ENCODE measurements around the gene ANP32D.
"Not testable (repeated sequence)": the region's sequence is repeated elsewhere in the genome, so short reads cannot be mapped to it uniquely, and the experiment has no call there.

Gene ANP32D

DNA sequence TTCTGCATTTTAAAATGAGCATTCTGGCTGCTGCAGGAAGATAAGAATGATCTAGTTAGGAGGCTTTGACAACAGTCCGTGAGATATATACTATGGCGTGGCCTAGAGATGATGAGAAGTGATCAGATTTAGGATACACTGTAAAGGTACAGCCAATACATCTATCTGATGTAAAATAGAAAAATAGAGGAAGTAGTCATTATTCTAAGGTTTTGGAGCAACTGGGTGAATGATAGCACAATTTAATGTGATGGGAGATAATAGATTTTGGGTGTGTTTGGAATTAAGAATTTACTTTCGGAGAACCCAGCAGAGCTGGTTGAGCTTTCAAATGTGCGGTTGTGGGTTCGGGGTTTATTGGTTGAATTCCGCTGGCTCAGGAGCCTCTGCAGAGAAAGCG, at the start of gene ANP32D:
Gene ANP32D (plus strand): TSS at position 301 of the 400 bp plus-strand sequence. CDS start 106 bp downstream, outside the sequence.
- no peak for DNase-seq

DNA sequence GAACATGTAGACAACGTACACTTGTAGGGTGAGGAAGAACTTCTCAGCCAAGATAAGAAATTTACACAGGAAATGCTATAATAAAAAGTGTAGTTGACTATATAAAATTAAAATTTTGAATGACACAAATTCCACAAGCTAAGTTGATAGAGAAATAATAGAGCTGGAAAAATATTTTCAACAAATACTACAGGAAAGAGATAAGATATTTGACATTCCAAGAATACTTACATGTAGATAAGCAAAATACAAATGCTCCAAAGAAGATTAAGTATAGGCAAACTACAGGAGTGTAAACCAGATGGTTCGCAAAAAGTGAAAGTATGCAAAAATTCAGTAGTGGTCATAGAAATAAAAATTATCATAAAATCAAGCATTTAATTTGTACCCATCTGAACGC, 49.2 kb upstream of the ANP32D start:
- no peak for DNase-seq

DNA sequence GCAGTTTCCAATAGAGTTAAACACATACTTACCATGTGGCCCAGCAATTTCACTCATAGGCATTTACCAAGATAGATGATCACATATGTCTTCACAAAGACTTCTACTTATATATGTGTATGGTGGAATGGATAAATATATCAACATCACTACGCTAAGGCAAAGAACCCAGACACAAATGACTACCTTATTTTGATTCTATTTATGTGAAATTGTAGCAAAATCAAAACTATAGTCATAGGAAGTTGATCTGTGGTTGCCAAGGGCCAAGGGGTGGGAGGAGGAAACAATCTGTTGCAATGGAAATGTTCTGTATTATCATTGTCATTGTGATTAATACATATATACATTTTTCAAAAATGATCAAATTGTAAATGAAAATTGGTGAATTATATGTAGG, 47.7 kb upstream of the ANP32D start:
- DNase-seq: no peak

DNA sequence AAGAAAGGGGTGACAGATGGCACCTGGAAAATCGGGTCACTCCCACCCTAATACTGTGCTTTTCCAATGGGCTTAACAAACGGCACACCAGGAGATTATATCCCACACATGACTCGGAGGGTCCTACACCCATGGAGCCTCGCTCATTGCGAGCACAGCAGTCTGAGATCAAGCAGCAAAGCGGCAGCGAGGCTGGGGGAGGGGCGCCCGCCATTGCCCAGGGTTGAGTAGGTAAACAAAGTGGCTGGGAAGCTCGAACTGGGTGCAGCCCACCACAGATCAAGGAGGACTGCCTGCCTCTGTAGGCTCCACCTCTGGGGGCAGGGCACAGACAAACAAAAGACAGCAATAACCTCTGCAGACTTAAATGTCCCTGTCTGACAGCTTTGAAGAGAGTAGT, 38.3 kb upstream of the ANP32D start:
- not testable (repeated sequence) for DNase-seq

DNA sequence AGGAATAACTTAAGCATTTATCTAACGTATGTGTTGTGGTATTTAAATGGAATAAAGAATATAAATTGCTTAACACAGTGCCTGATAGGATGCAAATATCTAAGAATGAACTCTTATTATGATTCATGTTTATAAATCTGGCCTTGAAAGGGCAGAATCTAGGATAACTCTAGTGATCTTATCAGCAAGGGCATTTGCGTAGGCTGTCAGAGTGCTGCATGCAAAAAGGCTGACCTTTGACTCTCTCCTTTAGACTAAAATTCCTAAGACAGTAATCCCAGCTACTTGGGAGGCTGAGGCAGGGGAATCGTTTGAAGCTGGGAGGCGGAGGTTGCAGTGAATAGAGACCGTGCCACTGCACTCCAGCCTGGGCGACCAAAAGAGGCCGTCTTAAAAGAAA, 31.3 kb upstream of the ANP32D start:
- DNase-seq: no peak

DNA sequence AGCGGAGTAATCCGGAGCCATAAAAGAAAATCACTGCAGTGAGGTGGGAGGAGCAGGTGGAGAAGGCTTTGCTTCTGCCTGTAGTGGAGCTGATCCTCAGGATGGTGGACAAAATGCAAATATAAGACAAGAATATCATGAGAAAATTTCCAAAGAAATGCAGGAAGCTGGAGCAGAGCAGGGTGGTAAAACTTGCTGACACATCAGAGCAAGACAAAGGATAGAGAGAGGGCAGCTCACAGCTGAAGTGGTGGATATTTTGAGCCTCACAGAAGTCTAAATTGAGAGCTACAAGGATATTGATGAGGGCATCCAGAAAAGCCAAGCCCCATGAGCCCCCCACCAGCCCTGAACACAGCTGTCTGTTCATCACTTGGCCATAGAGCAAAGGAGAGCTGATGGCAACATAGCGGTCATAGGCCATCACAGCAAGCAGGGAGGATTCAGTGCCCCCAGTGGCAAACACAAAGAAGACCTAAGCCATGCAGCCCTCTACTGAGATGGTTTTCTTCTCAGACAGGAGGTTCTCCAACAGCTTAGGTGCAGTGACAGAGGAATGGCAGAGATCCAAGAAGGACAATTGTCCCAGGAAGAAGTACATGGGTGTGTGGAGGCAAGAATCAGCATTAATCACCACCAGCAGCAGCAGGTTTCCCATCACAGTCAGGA, 30.0 kb upstream of the ANP32D start:
- DNase-seq: no peak

DNA sequence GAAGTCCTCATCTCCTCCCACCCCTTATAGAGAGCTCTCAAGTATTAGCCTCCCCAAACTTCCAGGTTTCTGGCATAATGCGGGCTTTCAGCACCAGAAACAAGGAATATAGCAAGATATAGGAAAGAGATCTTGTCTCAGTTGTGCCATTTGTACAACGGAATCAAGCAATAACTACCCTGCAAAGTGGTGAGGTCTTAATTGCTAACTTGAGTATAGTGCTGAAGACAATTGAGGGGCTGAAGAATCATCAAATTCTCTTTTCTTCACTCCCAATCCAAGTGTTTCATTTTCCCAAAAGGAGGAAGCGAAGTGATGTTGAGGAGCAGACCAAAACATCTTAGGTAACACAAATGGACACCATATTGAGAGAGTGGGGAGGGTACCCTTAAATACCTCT, 26.8 kb upstream of the ANP32D start:
- DNase-seq: no peak

DNA sequence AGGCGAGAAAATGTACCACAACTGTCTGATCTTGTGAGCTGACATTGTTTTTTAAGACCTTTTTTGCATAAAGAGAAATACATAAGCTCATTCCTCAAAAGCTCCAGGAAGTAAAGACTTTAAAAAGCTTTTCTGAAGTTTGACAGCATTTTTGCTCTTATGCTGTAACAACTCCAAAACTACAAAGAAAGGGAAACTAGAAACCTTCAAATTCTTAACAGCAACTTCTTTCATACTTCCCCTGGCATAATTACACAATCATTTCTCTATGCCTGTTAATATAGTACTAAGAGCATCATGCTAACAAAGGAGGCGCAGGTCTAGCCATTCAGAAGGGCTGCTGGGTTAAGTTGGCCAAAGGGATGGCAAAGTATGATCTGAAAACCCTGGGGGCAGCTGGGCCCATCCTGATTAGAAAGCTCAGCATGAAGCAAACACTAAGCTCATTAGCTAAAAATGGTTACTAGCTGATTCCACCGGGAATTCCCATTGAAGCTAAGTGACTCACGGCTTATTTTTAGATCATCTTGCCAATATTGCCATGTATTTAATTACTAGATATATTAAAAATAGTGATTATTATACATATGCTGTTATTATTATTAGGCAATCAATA, 26.1 kb upstream of the ANP32D start:
- DNase-seq: no peak

DNA sequence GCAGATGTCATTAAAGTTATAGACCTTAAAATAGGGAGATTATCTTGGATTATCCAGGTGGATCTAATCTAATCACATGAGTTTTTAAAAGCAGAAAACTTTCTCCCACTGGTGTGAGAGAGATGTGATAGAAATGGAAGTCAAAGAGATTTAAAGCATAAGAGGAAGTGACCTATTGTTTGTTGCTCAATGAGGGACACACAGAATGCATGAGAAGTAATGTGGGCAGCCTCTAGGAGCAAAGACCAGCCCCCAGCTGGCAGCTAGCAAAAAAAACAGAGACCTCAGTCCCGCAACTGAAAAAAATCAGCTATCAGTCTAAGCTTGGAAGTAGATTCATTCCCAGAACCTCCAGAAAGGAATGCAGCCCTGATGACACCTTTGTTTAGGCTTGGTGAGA, 24.6 kb upstream of the ANP32D start:
- DNase-seq: no peak

DNA sequence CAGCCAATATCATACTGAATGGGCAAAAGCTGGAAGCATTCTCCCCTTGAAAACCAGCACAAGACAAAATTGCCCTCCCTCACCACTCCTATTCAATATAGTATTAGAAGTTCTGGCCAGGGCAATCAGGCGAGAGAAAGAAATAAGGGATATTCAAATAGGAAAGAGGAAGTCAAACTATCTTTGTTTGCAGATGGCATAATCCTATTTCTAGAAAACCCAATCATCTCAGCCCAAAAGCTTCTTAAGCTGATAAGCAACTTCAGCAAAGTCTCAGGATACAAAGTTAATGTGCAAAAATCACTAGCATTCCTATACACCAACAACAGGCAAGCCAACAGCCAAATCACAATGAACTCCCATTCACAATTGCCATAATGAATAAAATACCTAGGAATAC, 21.0 kb upstream of the ANP32D start:
- no peak for DNase-seq

DNA sequence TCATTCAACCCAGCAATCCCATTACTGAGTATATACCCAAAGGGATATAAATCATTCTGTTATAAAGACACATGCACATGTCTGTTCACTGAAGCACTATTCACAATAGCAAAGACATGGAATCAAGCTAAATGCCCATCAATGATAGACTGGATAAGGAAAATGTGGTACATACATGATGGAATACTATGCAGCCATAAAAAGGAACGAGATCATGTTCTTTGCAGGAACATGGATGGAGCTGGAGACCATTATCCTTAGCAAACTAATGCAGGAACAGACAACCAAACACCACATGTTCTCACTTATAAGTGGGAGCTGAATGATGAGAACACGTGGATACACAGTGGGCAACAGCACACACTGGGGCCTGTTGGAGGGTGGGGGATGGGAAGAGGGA, 19.4 kb upstream of the ANP32D start:
- DNase-seq: not testable (repeated sequence)

DNA sequence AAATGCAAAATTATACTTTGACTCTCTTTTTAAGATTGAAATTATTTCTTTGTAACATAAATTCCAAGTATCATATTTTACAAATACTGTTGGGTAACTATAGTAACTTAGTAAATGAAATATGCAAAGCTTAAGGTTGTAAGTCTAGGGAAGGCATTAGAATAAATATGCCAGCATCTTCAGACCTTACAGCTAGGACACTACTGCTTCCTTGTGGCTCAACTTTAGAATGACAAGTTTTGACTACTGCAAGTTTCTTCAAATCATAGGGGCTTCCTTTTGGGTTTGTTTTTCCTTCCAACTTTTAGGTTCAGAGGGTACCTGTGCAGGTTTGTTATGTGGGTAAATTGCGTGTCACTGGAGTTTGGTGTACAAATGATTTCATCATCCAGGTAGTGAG, 17.7 kb upstream of the ANP32D start:
- DNase-seq: no peak

DNA sequence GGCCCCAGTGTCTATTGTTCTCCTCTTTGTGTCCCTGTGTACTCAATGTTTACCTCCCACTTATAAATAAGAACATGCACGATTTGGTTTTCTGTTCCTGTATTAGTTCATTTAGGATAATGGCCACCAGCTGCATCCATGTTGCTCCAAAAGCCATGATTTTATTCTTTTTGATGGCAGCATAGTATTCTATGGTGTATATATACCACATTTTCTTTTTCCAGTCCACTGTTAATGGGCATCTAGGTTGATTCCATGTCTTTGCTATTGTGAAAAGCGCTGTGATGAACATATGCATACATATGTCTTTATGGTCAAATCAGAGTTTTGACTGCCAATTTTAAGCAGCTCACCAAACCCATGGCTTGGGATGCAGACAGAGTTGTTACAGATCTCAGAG, 17.2 kb upstream of the ANP32D start:
- no peak for DNase-seq

DNA sequence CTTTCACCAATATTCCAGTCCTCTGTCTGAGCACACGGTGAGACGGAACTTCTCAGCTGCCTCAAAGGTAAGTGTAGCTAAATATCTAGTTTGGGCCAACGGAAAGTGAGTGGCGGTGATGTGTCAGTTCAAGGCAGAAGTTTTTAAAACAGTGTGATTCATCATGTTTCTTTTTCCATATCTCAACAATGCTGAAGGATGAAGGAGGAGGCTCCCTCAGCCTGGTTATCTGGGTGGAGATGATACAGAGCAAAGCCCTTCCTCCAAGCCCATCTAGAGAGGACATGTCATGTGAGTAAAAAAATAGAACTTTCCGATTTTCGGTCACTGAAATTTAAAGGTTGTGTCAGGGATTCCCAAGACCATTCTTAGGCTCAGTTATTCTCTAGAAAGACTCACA, 13.1 kb upstream of the ANP32D start:
- DNase-seq: no peak

DNA sequence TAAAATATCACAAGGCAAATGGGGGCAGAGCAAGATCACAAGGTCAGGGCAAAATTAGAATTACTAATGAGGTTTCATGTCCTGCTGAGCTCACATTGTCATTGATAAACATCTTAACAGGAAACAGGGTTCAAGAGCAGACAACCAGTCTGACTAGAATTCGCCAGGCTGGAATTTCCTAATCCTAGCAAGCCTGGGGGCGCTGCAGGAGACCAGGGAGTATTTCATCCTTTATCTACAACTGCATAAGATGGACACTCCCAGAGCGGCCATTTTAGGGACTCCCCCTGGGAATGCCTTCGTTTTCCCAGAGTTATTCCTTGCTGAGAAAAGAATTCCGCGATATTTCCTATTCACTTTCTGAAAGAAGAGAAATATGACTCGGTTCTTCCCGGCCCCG, 3.3 kb upstream of the ANP32D start:
- not testable (repeated sequence) for DNase-seq

DNA sequence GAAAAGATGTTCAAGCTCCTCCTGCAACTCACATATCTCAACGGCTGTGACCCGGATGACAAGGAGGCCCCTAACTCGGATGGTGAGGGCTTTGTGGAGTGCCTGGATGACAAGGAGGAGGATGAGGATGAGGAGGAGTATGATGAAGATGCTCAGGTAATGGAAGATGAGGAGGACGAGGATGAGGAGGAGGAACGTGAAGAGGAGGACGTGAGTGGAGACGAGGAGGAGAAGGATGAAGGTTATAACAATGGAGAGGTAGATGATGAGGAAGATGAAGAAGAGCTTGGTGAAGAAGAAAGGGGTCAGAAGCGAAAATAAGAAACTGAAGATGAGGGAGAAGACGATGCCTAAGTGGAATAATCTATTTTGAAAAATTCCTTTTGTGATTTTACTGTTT, 702 bp downstream of the ANP32D start:
- no peak for DNase-seq

DNA sequence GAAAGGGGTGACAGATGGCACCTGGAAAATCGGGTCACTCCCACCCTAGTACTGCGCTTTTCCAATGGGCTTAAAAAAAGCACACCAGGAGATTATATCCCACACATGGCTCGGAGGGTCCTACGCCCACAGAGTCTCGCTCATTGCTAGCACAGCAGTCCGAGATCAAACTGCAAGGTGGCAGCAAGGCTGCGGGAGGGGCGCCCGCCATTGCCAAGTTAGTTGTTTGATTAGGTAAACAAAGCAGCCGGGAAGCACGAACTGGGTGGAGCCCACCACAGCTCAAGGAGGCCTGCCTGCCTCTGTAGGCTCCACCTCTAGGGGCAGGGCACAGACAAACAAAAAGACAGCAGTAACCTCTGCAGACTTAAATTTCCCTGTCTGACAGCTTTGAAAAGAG, 2.1 kb downstream of the ANP32D start:
- DNase-seq: not testable (repeated sequence)

DNA sequence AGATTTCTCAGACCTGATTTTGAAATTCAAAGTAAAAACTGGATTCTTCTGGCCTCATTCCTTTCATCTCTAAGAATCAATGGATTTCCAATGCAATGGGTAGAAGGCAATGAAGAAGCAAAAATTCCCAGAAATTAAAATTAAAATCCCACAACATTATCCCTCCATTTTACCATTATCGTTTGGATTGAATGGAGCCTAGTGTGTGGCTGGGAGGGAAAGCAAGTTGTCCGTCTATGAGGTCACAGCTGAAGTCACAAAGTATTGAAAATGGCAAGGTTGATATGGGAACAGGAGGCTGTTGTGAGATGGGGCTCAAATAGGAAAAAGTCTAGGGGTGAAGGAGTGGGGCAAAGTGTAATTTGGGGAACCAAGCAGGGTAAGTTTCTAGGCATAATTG, 9.8 kb downstream of the ANP32D start, which contains the start of gene C12orf54:
Gene C12orf54 (plus strand): TSS at position 301 of the 400 bp plus-strand sequence. CDS start 799 bp downstream, outside the sequence.
- DNase-seq: no peak

DNA sequence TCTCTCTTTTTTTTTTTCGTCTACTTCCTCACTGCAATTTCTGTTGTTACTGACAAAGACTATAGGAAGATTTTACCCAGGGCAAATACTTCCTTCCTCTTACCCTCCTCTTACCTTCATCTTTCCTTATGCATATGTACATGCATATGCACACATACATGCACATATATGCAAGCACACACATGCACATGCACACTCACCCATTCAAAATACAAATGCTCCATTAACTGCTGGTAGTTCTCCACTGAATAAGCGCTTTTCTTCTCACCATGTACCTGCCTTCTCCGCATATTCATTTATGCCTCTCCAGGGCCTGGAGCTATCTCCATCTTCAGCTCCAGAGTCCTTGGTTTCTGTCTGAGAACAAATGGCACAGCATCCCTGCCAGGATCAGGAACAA, 10.6 kb downstream of the ANP32D start:
- no peak for DNase-seq

DNA sequence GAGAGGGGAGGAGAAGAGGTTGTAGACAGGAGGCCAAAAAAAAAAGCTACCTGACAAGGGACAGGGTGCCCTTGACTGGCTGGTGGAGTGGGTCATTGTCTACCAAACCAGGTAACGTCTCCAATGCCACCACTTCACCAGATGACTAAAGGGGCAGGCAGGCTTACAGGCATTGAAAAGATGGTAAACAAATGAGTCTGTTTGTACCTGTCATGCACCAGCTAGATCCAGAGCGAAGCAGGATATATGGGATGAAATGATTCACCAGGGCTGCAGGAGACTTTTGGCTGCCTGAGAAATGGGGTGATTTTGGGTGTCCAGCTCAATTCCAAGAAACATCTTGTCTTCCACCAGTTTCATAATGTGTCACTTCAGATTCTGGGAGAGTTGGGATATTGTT, 13.9 kb downstream of the ANP32D start:
- DNase-seq: no peak

DNA sequence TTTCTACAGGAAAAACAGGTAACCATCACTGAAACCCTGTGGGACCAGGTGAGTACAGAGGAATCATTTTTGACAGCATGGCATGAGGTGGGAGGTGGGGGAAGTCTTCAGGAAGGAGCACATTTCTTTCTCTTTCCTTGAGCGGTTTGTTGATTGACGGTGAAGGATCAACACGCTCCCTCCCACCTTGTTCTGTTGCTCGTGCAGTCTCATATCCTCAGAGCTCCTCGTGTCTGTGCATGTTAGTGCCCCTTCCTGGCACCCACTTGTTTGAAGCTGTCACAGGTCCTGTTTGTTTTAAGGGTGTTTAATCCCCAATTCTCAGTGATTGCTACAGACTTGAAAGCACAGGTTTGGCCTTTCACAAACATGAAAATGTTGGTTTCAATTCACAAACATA, 14.3 kb downstream of the ANP32D start:
- no peak for DNase-seq

DNA sequence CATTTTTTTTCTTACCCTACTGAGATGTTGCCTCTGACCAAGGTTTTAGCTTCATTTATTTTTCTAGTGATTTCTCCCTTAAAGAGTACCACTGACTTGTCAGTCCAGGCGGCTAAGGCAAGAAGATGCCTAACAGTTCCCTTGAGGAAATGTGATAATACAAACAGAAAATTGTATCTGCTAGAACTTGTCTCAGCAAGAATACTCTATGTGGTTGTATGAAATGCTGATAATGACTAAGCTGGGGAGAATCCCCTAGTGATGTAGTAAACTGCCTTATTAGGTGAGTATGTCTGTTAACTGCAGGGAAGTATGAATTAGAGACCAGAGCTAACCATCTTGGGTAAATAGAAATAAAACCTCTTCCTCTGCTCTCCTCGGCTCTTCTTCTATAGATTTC, 16.7 kb downstream of the ANP32D start:
- no peak for DNase-seq

DNA sequence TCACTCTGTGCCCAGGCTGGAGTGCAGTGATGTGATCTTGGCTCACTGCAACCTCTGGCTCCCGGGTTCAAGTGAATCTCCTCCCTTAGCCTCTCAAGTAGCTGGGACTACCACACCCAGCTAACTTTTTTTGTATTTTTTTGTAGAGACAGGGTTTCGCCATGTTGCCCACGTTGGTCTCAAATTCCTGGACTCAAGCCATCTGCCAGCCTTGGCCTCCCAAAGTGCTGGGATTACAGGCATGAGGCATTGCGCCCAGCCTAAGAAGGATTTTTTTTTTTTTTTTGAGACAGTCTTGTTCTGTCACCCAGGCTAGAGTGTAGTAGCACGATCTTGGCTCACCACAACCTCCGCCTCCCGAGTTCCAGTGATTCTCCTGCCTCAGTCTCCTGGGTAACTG, 17.1 kb downstream of the ANP32D start:
- DNase-seq: not testable (repeated sequence)

DNA sequence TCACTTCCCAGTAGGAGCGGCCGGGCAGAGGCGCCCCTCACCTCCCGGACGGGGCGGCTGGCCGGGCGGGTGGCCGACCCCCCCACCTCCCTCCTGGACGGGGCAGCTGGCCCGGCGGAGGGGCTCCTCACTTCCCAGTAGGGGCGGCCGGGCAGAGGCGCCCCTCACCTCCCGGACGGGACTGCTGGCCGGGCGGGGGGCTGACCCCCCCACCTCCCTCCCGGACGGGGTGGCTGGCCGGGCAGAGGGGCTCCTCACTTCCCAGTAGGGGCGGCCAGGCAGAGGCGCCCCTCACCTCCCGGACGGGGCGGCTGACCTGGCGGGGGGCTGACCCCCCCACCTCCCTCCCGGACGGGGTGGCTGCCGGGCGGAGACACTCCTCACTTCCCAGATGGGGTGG, 27.9 kb downstream of the ANP32D start:
- DNase-seq: not testable (repeated sequence)

DNA sequence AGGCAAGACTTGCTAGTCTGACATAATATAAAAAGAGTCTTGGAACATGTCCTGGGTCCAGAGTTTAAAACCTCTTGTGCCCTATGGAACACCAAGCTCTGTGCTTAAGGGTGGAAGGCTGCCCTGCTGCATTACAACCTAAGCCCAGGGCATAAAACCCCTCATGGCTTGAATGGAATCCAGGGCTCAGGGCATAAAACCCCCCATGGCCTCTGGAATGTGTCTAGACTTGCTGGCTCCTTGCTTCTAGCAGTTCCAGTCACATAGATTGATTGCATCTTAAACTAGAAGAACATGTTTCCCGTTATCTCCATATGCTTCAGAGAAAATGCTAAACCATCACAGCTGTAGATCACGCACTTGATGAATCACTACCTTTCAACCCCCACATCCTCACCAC, 34.5 kb downstream of the ANP32D start:
- not testable (repeated sequence) for DNase-seq
